ENCODE data around the gene TRAP1.

Gene TRAP1

DNA sequence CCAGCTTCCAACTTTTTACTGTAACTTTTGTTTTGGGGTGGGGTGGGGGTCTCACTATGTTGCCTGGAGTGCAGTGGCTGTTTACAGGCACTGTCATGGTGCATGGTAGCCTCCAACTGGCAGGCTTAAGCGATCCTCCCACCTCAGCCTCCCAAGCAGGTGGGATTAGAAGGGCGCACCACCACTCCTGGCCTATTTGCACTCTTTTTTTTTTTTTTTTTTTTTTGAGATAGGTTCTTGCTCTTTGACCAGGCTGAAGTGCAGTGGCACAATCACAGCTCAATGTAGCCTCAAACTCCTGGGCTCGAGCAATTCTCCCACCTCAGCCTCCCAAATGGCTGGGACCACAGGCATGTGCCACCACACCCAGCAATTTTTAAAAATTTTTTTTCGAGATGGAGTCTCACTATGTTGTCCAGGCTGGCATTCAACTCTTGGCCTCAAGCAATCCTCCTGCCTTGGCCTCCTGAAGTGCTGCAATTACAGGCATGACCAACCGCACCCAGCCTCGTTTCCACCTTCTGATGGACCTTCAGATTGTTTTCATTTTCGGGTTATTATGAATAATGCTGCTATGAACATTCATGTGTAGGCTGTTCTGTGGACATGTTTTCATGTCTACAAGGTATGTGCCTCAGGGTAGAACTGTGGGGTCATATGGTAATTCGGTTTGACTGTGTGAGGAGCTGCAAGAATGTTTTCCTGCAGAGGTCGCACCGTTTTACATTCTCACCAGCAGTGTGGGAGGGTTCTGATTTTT is 10.9 kb downstream of the TRAP1 start:
- no peak for DNase-seq

DNA sequence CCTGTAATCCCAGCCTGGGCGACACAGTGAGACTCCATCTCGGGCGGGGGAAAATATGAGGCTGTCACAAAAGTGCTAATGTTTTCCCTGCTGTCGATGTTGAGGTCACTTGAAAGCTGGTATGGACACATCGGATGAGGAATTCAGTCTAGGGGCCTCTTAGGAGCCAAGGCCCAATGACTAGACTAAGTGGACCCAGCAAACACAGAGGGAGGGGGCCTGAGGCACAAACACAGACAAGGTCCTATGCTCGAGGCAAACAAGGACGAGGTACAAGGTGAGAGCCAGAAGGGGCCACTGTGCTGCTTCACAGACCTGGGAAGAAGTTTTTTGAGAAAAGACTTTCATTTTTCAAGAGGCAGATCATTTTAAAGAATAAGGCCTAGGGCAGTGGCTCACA is 15.2 kb downstream of the TRAP1 start:
- no peak for DNase-seq

DNA sequence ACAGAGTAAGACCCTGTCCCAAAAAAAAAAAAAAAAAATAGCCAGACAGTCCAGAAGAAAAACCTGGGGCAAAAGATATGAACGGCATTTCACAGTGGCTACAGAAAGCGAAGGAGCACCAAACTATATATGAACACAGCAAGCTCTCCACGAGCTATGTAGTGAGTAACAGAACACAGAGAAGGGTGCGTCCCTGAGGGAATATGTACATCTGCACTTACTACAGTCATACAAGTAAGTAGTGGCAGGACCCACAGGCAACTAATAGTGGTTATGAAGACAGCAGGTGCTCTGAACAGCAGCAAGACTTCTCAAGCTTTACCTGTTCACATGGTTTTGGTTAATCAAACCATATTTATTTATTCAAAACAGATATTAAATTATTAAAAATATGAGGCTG is 15.8 kb downstream of the TRAP1 start:
- no peak for DNase-seq

DNA sequence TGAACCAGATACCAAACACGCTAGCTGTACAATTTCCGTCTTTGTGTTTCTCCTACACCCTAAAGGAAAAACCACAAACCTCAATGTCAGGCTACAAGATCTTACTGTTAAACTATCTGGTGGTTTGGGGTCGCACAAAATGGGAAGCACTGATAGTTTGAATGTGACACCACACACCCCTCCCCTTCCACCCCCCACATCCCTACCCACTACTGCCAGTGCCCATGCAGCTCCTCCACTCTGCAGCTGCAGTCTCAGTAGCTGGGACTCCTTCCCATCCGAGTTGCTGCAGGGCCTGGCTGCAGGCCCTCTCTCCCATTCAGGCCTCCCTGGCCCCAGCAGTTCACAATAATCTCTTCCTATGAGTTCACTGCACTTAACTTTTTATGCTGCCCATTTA is 18.4 kb downstream of the TRAP1 start:
- DNase-seq: no peak

DNA sequence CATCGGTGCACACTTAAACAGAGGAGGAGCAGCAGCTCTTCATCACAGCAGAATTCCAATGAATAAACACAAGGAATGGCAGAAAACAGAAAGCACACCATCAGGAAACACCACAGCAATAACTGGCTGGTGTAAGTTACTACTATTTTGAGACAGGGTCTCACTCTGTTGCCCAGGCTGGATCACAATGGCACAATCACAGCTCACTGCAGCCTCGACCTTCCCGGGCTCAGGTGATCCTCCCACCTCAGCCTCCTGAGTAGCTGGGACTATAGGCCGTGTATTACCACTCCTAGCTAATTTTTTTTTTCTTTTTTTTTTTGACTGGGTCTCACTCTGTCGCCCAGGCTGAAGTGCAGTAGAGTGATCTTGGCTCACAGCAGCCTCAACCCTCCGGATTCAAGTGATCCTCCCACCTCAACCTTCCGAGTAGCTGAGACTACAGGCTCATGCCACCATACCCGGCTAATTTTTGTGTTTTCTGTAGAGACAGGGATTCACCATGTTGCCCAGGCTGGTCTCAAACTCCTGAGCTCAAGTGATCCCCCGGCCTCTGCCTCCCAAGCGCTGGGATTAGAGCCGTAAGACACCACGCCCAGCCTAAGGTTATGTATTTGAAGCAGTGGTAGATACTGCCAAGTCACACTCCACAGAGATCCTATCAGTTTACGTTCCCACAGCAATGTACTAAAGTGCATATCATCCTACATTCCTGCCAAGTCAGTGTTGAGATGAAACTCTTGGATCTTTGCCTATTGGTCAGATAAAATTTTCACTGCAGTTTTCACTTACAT is 20.7 kb downstream of the TRAP1 start:
- DNase-seq: no peak

DNA sequence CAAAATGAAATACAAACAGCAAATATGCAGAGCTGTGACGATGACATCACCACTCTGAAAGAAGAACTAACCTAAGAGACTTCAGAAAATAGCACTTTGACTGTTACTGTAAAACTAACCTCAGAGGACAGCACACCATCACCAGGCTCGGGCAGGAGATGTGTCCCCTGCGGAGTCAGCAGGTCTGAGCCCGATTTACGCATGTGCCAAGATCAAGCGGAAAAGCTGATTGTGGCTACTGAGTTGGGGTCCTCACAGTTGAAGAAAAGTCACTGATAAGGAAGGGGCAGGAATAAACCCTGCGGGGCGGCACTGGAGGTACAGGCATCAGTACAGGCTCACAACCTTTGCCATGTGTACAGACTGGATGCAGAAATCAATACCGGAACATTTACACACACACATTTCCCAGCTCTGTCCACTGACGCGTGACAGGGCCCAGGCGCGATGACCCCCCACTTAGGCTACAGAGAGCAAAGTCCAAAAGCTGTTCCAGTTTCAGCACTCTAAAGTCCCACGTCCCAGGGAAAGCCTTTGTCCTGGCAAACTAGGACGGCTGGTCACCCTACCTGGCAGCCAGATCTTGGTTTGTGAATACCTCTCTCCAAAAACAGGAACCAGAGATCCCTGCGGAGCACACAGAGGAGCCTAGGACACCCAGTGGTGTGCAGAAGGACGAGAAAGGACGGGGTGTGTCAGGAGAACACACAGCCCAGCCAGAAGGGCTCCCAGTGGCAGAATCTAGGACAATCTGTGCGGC is 21.5 kb downstream of the TRAP1 start:
- DNase-seq: no peak

DNA sequence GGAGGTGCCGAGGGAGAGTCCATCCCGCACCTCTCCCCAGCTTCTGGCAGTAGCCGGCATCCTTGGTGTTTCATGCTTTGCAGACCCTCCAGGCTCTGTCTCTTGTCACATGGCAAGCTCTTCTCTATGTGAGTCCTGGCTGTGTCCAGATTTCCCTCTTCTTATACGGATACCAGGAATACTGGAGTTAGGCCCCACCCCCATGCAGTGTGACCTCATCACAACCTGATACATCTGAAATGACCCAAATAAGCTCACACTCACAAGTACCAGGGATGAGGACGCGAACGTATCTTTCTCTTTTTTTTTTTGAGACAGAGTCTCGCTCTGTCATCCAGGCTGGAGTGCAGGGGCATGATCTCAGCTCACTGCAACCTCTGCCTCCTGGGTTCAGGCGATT is 23.3 kb downstream of the TRAP1 start:
- DNase-seq: no peak

DNA sequence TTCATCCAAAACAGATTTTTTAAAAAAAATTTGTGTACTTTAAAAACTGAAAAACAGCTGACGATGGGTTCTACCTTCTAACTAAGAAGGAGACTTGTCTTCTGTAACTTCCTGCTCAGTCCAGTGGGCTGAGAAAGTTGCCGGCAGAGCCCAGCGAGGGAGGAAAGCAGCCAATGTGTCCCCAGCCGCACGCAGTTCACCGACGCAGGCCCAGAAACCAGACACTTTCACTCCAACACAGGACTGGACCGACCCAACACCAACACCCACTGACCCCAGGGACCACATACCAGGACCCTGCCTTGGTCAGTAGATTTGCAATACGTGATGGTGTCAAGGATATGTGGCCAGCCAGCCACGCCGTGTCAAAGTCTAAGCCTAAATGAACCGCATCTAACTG is 25.6 kb downstream of the TRAP1 start:
- DNase-seq: no peak

DNA sequence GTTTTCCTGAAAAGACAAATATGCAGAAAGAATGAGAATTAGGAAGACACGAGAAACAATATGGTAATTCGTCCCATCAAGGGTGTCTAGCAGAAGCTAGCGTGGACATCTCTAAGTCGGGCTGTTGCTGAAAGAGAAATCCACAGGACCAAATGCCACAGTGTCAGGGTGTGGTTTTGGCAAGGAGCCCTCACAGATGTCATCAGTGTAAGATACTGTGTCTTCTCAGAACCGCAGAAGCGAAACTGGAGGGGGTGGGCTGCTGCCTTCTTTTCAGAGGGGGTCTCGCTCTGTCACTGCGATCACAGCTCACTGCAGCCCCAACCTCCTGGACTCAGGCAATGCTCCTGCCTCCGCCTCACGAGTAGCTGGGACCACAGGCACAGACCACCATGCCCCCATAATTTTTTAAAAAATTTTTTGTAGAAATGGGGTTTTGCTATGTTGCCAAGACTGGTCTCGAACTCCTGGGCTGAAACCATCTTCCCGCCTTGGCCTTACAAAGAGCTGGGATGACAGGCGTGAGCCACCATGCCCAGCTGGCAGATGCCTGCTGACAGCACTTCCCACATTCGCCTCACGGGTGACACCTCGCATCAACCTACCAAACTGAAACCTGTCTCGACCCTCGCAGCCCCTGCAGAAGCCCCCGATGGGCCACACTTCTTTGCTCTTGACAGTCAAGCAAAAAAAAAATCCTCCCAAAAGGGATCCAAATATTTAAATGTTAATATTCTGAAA is 26.2 kb downstream of the TRAP1 start:
- no peak for DNase-seq

DNA sequence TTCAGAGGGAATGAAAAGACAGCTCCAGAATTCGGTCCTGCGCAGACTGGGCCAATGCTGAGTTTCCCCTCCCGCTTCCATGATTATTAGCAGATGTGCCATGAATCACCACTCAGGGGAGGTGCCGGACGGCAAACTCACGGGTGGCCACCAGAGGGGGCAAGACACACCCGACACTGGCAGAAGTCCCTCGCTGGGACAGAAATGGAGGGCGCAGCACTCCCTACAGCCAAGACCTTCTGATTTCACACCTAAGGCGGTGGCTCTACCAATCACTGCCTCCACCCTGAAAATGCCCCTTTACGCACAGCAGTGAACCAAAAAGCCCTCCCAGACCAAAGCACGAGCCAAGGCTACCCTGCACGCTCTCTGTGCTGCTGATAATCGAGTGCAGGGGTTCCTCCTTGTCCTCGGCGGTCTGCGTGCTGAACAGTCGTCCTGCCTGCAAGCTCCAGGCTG is 26.8 kb downstream of the TRAP1 start:
- peak; percentile 6 for DNase-seq

DNA sequence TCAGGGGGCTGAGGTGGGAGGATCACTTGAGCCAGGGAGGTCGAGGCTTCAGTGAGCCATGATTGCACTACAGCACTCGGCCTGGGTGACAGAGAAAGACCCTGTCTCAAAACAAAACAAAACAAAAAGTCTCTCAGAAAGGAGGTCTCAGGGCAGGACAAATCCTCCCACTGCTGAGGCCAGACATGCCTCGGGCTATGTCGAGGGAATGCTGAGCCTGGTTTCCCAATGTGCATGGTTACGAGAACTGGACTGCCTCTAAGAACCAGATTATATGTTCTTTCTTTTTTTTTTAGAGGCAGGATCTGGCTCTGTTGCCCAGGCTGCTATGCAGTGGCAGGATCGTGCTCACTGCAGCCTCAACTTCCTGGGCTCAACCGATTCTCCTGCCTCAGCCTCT is 27.6 kb downstream of the TRAP1 start:
- DNase-seq: no peak

DNA sequence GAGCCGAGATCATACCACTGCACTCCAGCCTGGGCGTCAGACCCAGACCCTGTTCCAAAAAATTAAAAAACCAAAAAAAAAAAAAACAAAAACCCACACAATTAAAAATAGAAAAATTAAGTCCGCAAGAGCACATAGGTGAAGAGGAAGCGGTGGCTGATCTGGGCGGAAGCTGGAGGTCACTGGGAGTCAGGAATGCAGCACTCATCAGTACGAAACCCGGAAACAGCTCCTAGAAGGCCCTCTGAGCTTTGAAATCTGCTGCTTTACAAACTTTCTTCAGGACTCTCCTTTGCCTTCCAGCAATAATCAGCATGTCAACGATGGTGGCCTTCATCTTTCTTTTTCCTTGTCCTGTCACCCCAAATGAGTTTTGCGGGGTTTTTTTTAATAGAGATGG is 29.5 kb downstream of the TRAP1 start:
- no peak for DNase-seq

DNA sequence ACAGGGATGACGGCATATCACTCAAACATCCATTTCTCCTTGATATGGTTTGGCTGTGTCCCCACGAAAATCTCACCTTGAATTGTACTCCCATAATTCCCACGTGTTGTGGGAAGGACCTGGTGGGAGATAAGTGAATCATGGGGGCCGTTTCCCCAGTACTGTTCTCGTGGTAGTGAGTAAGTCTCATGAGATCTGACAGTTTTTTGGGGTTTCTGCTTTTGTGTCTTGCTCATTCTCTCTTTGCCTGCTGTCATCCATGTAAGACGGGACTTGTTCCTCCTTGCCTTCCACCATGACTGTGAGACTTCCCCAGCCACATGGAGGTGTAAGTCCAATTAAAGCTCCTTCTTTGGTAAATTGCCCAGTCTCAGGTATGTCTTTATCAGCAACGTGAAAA is 30.3 kb downstream of the TRAP1 start:
- no peak for DNase-seq

DNA sequence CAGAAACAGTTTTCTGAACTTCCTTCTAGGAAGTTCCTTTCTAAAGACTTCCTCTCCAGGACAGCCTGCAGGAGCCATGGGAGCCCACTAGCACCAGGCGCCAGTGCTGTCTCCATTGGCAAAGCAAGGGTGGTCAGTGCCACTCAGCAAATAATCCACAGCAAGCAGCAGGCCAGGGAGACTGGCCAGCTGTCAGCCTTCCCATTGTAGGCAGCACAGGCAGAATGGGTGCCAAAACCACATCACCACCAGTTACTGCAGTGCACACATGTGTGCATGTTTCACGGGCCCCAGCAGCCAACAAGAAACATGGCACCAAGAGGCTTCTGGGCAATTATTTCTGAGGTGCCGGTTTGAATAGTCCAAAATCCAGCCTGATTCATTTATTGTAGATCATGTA is 36.1 kb downstream of the TRAP1 start:
- no peak for DNase-seq

DNA sequence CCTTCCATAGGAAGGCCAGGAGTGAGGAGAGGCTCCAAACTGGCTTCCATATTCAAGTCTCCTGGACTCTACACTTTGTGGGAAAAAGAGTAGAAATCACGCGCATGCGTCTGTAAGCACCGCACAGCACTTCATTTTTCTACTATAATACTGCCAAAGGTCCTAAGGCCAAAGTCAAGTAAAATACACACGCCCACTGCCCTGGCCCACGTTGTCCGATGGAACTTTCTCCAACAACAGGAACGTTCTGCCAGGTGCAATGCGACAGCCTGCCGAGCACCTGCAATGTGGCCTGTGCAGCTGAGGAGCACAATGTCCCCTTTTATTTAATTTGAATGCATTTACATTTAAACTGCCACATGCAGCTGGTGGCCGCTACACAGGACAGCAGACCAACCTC is 39.3 kb downstream of the TRAP1 start:
- DNase-seq: no peak

DNA sequence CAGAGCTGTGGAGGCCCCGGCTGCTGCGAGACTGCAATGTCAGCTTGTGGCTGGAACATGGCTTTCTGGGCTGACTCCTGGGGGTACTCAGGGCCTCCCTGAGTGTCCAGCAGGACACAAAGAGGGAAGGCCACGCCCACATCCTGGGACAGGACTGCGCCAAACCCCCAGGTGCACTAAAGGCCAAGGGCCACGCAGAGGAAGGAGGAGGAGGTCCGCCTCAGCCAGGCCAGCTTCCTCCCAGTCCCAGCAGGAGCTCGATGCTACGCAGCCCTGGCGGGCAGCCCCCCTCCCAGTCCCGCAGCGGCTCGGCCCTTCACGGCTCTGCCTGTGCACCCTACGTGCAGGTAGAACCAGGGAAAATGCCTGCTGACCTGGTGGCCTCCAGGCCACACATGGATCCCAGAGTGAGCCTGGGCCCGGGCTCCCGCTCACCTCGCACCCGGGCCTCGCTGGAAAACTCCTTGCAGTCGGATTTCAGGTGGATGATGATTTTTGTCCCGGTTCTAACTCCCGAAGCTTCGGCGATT is 41.7 kb downstream of the TRAP1 start:
- DNase-seq: no peak

DNA sequence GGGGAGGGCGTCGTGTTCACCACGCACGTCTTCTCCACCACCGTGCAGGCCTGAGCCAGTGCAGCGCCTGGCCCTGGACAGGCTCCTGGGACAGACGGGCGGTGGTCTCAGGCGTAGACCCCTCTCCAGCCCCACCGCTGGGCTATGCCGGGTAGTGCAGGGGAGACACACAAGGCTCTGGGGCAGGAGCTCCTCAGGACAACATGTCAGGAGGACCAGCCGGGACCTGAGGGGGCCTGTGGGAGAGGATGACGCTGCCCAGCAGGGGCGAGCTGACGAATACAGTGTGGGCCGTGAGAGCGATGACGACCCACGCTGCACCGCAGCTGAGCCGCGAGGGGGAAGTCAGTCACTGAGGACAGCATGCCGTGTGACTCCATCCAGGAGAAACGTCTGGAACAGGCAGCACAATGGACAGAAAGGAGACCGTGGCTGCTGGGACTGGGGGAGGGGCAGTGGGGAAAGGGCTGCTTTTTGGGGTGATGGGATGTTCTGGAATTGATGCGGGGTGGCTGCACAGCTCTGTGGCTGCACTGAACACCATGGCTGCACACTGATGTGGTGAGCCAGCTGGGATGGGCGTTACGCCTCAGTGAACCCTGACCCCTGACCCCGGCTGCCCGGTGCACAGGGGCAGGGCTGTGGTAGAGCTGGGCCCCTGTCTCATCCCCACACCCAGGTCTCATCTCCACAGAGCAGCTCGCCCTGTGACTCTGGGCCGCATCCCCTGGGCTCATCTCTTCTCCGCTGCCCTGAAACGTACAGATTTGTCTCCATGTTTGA is 42.6 kb downstream of the TRAP1 start:
- no peak for DNase-seq

DNA sequence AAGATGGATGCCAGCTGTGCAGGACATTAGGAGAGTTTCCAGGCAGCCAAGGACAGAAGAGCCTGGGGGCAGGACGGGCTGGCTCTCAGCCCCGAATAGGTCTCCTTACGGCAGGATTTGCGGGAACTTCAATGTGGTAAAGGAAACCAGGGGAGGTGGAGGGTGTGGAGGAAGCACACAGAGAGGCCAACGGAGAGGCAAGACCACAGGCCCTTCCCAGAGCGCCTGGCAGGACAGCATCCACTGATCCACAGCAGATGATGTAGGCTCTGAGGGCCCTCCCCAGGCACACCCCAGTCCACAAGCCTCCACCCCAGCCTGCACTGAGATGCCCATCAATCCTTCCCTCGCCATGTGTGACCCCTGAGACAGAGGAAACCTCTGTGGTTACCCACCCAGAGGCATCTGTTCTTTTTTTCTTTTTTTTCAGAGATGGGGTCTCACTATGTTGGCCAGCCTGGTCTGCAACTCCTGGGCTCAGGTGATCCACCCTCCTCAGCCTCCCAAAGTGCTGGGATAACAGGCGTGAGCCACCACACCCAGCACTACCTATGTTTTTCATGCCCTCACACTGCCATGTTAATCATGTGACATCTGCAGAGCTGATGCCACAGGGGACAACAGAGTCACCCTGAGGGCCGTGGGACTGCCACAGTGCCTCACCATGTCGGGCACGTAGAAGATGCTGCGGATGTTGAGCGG is 43.5 kb downstream of the TRAP1 start:
- DNase-seq: no peak

DNA sequence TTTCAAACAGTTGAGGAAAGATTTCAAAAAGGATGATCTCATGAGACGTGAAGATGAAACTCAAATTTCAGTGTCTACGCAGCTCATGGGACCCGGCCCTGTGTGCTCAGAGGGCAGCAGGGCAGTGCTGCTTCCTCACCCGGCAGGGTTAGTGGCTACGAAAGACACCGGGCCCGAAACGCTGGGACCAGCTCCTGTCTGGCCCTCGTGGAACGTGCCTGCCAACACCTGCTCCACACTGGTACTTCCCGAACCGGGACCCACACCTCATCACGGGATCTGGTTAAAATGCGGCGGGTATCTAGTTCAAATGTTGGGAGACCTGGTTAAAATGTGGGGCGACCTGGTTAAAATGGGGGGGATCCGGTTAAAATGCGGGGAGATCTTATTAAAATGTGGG is 44.1 kb downstream of the TRAP1 start:
- DNase-seq: no peak

DNA sequence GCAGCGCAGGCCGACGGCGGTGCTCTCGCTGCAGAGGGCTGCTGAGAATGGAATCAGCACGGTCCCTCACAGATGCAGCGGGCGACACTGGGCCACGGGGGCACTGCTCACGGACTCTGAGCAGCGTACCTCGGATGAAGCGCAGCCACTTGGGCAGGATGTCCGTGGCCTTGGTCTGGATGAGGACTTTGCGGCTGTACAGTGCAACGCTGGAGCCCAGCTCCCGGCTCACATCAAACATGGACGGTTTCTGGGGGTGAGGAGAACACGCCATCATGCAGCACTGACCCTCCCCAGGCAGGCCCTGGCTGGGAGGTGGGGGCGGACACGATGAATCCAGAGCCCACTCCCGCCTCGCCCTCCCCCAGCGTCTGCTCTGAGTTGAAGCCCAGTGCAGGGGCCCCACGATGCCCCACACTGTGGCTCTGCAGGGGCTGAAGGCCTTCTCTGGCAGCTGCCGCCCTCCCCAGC is 44.7 kb downstream of the TRAP1 start:
- no peak for DNase-seq

DNA sequence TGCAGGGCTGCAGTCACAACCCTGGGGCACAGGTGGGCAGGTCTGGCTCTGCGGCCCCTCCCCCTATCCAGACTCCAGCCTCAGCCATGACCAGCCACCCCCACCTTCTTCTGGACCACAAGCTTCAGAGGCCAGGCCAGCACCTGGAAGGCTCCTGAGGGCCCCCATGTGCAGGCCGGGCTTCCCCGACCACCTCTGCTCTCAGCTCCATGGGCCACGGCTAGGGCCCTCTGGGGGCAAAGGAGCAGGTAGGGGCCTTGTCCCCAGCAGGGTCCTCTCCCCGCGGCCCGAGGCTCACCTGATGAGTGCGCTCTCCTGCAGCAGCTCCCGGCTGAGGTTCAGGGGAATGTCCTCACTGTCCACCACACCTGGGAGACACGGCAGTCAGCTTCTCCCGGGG is 45.9 kb downstream of the TRAP1 start:
- DNase-seq: no peak
